ENCODE results near the gene RNF181. TPM values are rescaled to one million over a fixed set of nuclear protein-coding genes. Genes with fewer than 3 reads are reported as not detected.
"Not testable (repeated sequence)": the region's sequence is repeated elsewhere in the genome, so short reads cannot be mapped to it uniquely, and the experiment has no call there.

RNF181 gene
- polyA plus RNA-seq, 1 of the 3 experiments (the other 2 are of a cell fraction): 312 TPM

GRCh38 chr2:85613717-85614515 is 18.4 kb downstream of the RNF181 start:
- H3K27me3 ChIP-seq (ENCODE audit: insufficient read depth): no peaks in the 10 kb centered on the region
- H4K20me1 ChIP-seq (ENCODE audit: insufficient read depth): peaks cover 15% of the 10 kb centered on the region
- H3K9ac ChIP-seq: no peak overlapping the region
- H3K4me1 ChIP-seq (ENCODE audit: control insufficient read depth in 1 of 2, insufficient read depth in 2 of 2, low read depth in 1 of 2, low read length in 1 of 2): peaks cover 9 to 17% of the 10 kb centered on the region in 2 experiments; a peak in 3 of 4 replicates
- 94% methylated on average over 10 of the region's 10 CpGs for WGBS (ENCODE audit: low lambda C conversion rate)
- H3K9me2 ChIP-seq: no peaks in the 10 kb centered on the region
- ChIA-PET CTCF (interaction anchor here (1.2 kb wide), 1 partner anchor 24 kb away, joined by 4 read pairs; no protein-coding TSS in a partner anchor), POLR2A (interaction anchor here (0.7 kb wide), 1 partner anchor 149 kb away, joined by 3 read pairs; no protein-coding TSS in a partner anchor)
- peaks cover 80% of the 10 kb centered on the region for H3K79me2 ChIP-seq (ENCODE audit: insufficient read depth)
- peaks cover 5 to 8% of the 10 kb centered on the region in 2 experiments for H3K36me3 ChIP-seq (replicated peaks in 1 of 2; ENCODE audit: control insufficient read depth in 1 of 2, insufficient read depth in 2 of 2, low read length in 1 of 2)
- no peak for TF ChIP-seq FOSL2 (IDR thresholded peaks at IDR 0.05; ENCODE audit: borderline replicate concordance, low read depth)
- TF ChIP-seq FOXJ3 (CRISPR knock-in tag; IDR thresholded peaks at IDR 0.05): no peak
- TF ChIP-seq, protein P1, sequence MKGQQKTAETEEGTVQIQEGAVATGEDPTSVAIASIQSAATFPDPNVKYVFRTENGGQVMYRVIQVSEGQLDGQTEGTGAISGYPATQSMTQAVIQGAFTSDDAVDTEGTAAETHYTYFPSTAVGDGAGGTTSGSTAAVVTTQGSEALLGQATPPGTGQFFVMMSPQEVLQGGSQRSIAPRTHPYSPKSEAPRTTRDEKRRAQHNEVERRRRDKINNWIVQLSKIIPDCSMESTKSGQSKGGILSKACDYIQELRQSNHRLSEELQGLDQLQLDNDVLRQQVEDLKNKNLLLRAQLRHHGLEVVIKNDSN (IDR thresholded peaks at IDR 0.05; ENCODE audit: borderline replicate concordance, low read depth): no peak
- TF ChIP-seq EP300 (IDR thresholded peaks at IDR 0.05; ENCODE audit: borderline replicate concordance in 1 of 2, low read depth in 1 of 2, low read length in 1 of 2): no peak
- no peak for TF ChIP-seq EZH2phosphoT487 (IDR thresholded peaks at IDR 0.05; ENCODE audit: borderline replicate concordance, low read depth)
- no peak for TF ChIP-seq REST (IDR thresholded peaks at IDR 0.05; ENCODE audit: low read depth, low read length)
- TF ChIP-seq FOXM1 (IDR thresholded peaks at IDR 0.05; ENCODE audit: low read depth): no peak
- TF ChIP-seq SMC3 (IDR thresholded peaks at IDR 0.05; ENCODE audit: low read depth, low read length): no peak
- TF ChIP-seq MEF2A (IDR thresholded peaks at IDR 0.05; ENCODE audit: borderline replicate concordance, low read depth): no peak
- TF ChIP-seq, protein P2, sequence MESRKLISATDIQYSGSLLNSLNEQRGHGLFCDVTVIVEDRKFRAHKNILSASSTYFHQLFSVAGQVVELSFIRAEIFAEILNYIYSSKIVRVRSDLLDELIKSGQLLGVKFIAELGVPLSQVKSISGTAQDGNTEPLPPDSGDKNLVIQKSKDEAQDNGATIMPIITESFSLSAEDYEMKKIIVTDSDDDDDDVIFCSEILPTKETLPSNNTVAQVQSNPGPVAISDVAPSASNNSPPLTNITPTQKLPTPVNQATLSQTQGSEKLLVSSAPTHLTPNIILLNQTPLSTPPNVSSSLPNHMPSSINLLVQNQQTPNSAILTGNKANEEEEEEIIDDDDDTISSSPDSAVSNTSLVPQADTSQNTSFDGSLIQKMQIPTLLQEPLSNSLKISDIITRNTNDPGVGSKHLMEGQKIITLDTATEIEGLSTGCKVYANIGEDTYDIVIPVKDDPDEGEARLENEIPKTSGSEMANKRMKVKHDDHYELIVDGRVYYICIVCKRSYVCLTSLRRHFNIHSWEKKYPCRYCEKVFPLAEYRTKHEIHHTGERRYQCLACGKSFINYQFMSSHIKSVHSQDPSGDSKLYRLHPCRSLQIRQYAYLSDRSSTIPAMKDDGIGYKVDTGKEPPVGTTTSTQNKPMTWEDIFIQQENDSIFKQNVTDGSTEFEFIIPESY (IDR thresholded peaks at IDR 0.05; ENCODE audit: borderline replicate concordance, low read depth): no peak
- no peak for TF ChIP-seq TAF1 (IDR thresholded peaks at IDR 0.05; ENCODE audit: borderline replicate concordance, low read depth, low read length)
- no peak for TF ChIP-seq NFIC (IDR thresholded peaks at IDR 0.05; ENCODE audit: borderline replicate concordance)
- TF ChIP-seq CTCF (IDR thresholded peaks at IDR 0.05): no peak
- H3F3A ChIP-seq (replicated peaks; ENCODE audit: insufficient read depth): peaks cover 22% of the 10 kb centered on the region
- H3K4me3 ChIP-seq (ENCODE audit: low read depth in 2 of 2, low read length in 1 of 2): no peak overlapping the region
- no peak for DNase-seq
- H2AFZ ChIP-seq (ENCODE audit: low read depth): no peak overlapping the region
- H3K27ac ChIP-seq (ENCODE audit: low read depth in 2 of 2, low read length in 1 of 2): no peak overlapping the region
- no peaks in the 10 kb centered on the region for H3K9me3 ChIP-seq
- no peak overlapping the region for H3K4me2 ChIP-seq

GRCh38 chr2:85614757-85615156 is 19.2 kb downstream of the RNF181 start:
- POLR2A ChIA-PET; H3K27me3 ChIP-seq (ENCODE audit: insufficient read depth); H3K9me3 ChIP-seq; H3K36me3 ChIP-seq (replicated peaks in 1 of 2; ENCODE audit: control insufficient read depth in 1 of 2, insufficient read depth in 2 of 2, low read length in 1 of 2); H2AFZ ChIP-seq (ENCODE audit: low read depth); DNase-seq; H3K9me2 ChIP-seq; H3K4me2 ChIP-seq; H3K27ac ChIP-seq (ENCODE audit: low read depth in 2 of 2, low read length in 1 of 2); H3K9ac ChIP-seq; H3K4me3 ChIP-seq (ENCODE audit: low read depth in 2 of 2, low read length in 1 of 2): not testable (repeated sequence)
- Histone ChIP-seq H3F3A (replicated peaks; ENCODE audit: insufficient read depth) (peaks cover 22% of the 10 kb centered on the region), H4K20me1 (ENCODE audit: insufficient read depth) (peaks cover 15% of the 10 kb centered on the region), H3K79me2 (ENCODE audit: insufficient read depth) (peaks cover 82% of the 10 kb centered on the region), H3K4me1 (ENCODE audit: control insufficient read depth in 1 of 2, insufficient read depth in 2 of 2, low read depth in 1 of 2, low read length in 1 of 2) (peaks cover 9 to 17% of the 10 kb centered on the region in 2 experiments; a peak in 3 of 4 replicates)
- WGBS (ENCODE audit: low lambda C conversion rate): 100% methylated on average over 7 of the region's 7 CpGs
- CTCF ChIA-PET: interaction anchor here (1.1 kb wide), 1 partner anchor 23 kb away, joined by 3 read pairs; no protein-coding TSS in a partner anchor
